ENCODE data around the gene GMPPA.
A peak's percentile ranks its signal among the peaks of the same experiment; 100 is the strongest.

The GMPPA gene

GRCh38 chr2:219540784-219541504 is 42.3 kb downstream of the GMPPA start:
- DNase-seq: no peak

DNA sequence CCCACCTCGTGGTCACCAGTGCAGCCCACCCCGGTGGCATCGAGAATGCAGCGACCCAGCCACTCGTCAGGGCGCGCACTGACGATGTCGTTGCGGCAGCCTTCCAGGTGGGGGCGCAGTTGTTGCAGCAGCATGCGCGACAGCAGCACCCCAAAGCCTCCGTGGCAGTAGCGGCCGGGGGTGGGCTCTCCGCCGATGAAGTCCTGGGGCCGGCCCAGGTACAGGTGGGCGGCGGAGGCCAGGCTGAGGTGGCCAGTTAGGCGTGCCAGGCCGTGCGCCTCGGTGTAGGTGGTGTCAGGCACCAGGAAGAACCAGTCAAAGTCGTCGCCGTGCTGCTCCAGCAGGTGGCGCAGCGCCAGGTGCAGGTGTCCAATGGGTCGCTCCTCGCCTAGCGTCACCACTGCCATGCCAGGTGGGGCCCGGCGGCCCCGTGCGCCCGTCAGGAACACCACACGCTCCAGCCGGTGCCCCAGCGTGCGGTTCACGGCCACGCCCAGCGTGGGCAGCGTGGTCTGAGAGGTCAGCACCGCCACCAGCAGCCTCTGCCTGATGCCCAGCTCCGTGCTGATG is 43.0 kb downstream of the GMPPA start:
- peak; percentile 91 for DNase-seq

DNA sequence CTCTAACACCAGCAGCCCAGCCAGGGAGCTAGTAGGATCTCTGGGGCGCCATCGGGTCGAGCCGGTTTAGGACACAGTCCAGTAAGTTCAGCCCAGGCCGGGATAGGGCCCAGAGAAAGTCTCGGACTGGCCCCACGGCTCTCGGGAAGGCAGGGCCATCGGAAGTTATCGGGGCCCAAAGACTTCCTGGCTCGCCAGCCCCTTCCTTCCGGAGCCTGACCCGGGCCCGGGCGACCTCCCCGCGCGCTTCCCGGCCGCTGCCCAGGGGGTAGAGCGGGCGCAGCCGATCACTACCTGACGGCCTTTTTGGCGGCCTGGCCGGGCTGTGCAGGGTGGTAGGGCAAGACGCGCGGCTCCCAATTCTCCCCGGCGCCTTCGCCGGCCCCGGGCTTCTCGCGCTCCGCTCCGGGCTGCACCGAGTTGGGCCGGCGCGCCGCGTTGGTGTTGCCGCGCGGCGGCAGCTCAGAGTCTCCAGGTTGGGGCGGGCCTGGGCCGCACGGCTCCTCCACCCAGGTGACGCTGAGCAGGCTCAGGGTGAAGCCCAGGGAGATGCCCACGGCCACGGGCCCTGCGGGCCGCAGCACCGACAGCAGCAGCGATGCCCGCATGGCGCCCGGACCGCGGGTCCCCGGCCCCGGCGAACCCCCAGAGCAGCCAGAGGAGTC is 44.4 kb downstream of the GMPPA start:
- no peak for DNase-seq

GRCh38 chr2:219543596-219544358 is 45.1 kb downstream of the GMPPA start, which contains the start of the genes CHPF and TMEM198:
Gene CHPF, minus strand, starts transcription at chr2:219543809. Its CDS starts 271 bp downstream, at chr2:219543538.
Gene TMEM198, plus strand, starts transcription at chr2:219544028. Its CDS starts 700 bp downstream, at chr2:219544728.
- peak; percentile 97 for DNase-seq

DNA sequence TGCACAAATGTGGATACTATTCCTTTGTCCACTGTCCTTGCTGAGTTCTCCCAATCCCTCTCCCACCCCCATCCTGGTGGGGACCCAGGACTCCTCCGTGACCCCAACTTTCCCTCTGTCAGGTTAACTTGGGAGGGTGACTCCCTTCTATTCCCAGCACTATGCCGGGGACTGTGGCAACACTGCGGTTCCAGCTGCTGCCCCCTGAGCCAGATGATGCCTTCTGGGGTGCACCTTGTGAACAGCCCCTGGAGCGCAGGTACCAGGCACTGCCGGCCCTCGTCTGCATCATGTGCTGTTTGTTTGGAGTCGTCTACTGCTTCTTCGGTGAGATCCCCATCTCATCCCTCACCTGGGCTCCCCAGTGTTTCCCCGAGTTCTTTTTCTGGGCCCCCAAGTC is 45.9 kb downstream of the GMPPA start:
- DNase-seq: no peak

GRCh38 chr2:219545295-219545942 is 46.7 kb downstream of the GMPPA start:
- DNase-seq: no peak

DNA sequence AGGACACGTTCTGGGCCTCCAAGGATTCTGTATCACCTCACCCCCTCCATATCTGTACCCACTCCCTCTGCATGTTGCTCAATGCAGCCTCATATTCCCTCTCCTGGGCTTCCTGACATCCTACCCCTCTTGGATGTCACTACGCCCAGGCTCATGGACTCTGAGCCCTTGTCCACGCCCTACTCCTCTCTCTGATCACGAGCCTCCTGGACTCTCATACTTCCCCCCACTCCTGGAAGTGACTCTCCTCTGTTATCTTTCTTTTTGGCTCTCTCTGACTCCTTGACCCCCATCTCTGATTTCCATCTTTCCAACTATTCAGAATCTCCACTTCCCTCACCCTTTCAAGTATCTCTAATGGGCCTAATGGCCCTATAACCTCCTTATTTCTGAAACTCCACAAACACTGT is 47.3 kb downstream of the GMPPA start:
- no peak for DNase-seq

DNA sequence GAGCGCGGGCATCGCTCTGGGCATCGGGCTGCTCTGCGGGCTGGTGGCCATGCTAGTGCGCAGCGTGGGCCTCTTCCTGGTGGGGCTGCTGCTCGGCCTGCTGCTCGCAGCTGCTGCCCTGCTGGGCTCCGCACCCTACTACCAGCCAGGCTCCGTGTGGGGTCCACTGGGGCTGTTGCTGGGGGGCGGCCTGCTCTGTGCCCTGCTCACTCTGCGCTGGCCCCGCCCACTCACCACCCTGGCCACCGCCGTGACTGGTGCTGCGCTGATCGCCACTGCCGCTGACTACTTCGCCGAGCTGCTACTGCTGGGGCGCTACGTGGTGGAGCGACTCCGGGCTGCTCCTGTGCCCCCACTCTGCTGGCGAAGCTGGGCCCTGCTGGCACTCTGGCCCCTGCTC is 48.9 kb downstream of the GMPPA start:
- no peak for DNase-seq

GRCh38 chr2:219548990-219549389 is 50.3 kb downstream of the GMPPA start:
- no peak for DNase-seq

DNA sequence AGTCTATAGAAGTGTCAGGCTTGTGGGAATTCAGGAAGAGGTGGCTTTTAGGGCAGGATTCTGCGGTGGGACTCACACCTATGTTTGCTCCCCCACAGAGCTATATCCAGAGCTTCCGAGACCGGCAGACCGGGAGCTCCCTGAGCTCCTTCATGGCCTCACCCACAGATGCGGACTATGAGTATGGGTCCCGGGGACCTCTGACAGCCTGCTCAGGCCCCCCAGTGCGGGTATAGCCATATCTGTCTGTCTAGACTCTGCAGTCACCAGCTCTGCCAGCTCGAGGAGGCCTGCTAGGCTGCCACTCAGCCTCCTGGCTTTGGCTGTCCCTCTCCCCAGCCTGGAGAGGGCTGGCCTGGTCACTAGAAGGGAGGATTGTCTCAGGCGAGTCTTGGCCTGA is 50.9 kb downstream of the GMPPA start:
- DNase-seq: no peak

GRCh38 chr2:219551441-219552381 is 53.0 kb downstream of the GMPPA start:
- DNase-seq: no peak

DNA sequence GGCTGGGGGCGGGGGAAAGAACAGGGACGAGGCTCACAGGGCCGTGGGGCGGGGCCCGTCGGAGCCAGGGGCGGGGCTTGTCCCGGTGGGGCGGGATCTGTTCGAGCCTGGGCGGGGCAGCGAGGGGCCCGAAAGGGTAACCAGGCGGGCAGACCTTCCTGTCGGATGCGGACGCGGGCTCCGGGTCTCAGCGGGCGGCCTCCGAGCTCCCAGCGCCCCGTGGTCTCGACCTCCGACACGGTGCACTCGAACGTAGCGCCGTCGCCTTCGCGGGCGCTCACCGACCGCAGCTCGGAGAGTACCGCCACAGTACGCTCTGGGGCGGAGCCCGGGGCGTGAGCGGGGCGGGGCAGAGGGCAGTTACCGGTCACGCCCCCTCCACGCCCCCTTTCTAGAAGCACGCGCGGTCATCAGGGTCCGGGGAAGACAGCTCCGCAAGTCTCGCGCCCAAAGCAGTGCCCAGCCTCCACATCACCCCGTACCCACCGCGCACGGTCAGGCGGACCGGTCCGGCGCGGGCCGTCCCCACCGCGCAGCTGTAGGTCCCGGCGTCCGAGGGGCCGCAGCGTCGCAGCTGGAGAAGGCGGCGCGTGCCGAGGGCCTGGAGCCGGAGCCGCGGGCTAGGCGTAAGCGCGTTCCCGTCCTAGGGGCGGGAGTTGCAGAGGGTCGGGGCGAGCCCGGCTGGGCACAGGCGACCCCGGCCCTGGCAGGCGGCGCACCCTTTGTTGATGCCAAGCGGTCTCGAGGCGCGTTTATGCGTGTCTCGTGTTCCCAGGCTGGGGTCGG is 53.9 kb downstream of the GMPPA start:
- DNase-seq: peak; percentile 86

GRCh38 chr2:219553168-219553417 is 54.4 kb downstream of the GMPPA start:
- DNase-seq: no peak

GRCh38 chr2:219553463-219553963 is 54.8 kb downstream of the GMPPA start:
- DNase-seq: no peak

GRCh38 chr2:219554350-219554749 is 55.7 kb downstream of the GMPPA start:
- no peak for DNase-seq

DNA sequence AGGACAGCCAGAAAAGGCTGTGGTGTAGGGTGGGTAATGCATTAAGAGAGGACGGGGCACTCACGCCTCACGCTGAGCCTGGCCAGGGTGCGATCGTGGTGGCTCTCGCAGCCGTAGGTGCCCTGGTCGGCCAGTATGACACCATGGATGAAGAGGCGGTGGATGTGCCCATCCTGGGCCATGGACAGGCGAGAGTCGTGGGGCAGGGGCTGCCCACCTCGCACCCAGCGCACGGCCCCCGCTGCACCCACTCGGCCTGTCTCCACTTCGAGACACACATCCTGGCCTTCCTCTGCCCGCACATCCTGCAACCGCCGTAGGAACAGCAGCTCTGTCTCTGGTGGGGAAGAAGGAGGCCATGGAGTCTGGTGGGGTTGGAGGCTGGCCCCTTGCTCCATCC is 57.3 kb downstream of the GMPPA start:
- DNase-seq: no peak

DNA sequence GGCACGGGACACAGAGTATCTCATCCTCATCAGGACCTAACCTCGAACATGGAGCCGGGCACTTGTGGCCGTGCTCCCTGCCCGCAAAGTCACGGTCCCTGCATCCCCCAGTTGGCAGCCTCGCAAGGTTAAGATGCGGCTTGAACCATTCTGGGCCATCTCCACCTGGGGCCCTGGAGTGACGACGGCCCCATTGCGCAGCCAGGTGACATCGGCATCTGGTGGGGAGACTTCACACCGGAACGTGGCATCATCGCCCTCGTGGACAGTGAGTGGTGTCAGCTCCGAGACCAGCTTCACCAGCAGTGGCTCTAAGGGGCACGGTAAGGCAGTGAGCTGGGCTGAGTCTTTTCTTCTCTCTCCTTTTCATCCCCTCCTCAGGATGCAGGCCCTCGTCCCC is 57.7 kb downstream of the GMPPA start:
- no peak for DNase-seq
